ENCODE results near the gene NKD1.

GRCh38 chr16:50521246-50521900 lies 26.8 kb upstream of the NKD1 start:
- TF ChIP-seq FOXM1 (IDR thresholded peaks at IDR 0.05; ENCODE audit: borderline replicate concordance): no peak
- TF ChIP-seq SP1 (IDR thresholded peaks at IDR 0.05): no peak
- no peak for TF ChIP-seq SUZ12 (IDR thresholded peaks at IDR 0.05)
- TF ChIP-seq L3MBTL2 (conservative IDR thresholded peaks at IDR 0.05): no peak
- TF ChIP-seq LEF1 (IDR thresholded peaks at IDR 0.05; ENCODE audit: borderline replicate concordance): no peak
- no peak for TF ChIP-seq CTBP1 (IDR thresholded peaks at IDR 0.05; ENCODE audit: borderline replicate concordance)
- TF ChIP-seq FOXA1 (IDR thresholded peaks at IDR 0.05): no peak
- TF ChIP-seq PKNOX1 (IDR thresholded peaks at IDR 0.05): no peak
- TF ChIP-seq BHLHE40 (IDR thresholded peaks at IDR 0.05; ENCODE audit: borderline replicate concordance): no peak
- no peak for TF ChIP-seq ZNF384 (IDR thresholded peaks at IDR 0.05)
- no peak for TF ChIP-seq HDGF (IDR thresholded peaks at IDR 0.05; ENCODE audit: borderline replicate concordance)
